Measurements from ENCODE around the gene KIAA0930. TPM values are rescaled to one million over a fixed set of nuclear protein-coding genes. Genes with fewer than 3 reads are reported as not detected.
A peak's percentile ranks its signal among the peaks of the same experiment; 100 is the strongest.

Gene KIAA0930
- total RNA-seq, 4 donors from 2014 or later, result 18.0 to 51.2 (median 25.1) TPM

DNA sequence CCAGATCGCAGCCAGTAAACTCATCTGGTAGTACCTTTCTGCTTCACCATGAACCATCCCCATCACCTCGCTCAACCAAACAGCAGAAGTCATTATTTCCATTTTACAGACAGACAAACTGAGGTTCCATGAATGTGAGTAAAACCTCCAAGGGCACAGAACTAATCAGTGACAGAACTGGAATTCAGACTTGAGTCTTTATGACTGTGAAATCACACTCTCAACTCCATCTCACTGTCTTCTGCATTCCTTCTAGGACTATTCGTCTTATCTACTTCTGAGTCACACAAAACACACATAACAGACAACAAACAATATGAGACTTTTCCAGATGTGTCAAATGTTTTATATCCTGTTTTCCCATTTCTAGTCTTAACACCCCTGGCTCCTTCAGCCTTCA lies 86.3 kb downstream of the KIAA0930 start:
- DNase-seq, result no peak
- intact Hi-C loops (cut with DNase I; ENCODE audit: low total_unique reads) (no loop called here), in situ Hi-C loops (cut with MboI; ENCODE audit: low pct_ligation_motif_present in 1 of 4, low pct_unique_long_range_greater_than_20kb in 1 of 4, low sequenced_read_pairs in 3 of 4) (no loop called here)
- Histone ChIP-seq H3K27me3 (no peaks in the 10 kb centered on the region), H3K9me3 (no peaks in the 10 kb centered on the region), H3K36me3 (no peaks in the 10 kb centered on the region), H3K27ac (no peak overlapping the region), H3K4me3 (no peak overlapping the region), H3K4me1 (peaks cover 5 to 30% (median 15%) of the 10 kb centered on the region in 4 donors)
- TF ChIP-seq, protein P1, sequence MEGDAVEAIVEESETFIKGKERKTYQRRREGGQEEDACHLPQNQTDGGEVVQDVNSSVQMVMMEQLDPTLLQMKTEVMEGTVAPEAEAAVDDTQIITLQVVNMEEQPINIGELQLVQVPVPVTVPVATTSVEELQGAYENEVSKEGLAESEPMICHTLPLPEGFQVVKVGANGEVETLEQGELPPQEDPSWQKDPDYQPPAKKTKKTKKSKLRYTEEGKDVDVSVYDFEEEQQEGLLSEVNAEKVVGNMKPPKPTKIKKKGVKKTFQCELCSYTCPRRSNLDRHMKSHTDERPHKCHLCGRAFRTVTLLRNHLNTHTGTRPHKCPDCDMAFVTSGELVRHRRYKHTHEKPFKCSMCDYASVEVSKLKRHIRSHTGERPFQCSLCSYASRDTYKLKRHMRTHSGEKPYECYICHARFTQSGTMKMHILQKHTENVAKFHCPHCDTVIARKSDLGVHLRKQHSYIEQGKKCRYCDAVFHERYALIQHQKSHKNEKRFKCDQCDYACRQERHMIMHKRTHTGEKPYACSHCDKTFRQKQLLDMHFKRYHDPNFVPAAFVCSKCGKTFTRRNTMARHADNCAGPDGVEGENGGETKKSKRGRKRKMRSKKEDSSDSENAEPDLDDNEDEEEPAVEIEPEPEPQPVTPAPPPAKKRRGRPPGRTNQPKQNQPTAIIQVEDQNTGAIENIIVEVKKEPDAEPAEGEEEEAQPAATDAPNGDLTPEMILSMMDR (IDR thresholded peaks at IDR 0.05), result no peak
- 88% methylated on average over 3 of the region's 3 CpGs; no CpG with 5 or more reads in 1 of the 2 donors for WGBS, 2 donors (ENCODE audit: low coverage in 1 of 2)

DNA sequence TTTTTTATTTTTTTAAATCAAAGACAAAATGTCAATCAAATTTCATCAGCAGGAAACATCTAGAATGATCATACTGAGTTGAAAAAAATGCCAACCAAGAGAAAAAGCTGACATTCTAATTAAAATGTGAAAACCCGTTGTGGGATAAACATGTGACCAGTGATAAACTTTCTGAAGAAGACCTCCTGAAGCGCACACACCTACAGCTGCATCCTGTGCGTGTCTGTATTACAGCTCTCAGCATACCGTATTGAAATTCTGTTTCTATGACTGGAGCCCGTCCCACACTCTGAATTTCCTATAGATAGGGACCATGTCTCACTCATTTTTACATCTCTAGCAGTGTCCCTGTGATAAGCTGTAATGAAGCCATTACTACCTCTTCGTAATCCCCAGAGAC lies 89.2 kb downstream of the KIAA0930 start:
- TF ChIP-seq, protein P1 (IDR thresholded peaks at IDR 0.05), result no peak
- Histone ChIP-seq H3K27me3 (no peaks in the 10 kb centered on the region), H3K9me3 (no peaks in the 10 kb centered on the region), H3K36me3 (no peaks in the 10 kb centered on the region), H3K4me1 (peaks cover 0 to 15% (median 2%) of the 10 kb centered on the region in 4 donors), H3K4me3 (no peak overlapping the region), H3K27ac (no peak overlapping the region)
- no peak for DNase-seq
- intact Hi-C loops (cut with DNase I; ENCODE audit: low total_unique reads) (no loop called here), in situ Hi-C loops (cut with MboI; ENCODE audit: low pct_ligation_motif_present in 1 of 4, low pct_unique_long_range_greater_than_20kb in 1 of 4, low sequenced_read_pairs in 3 of 4) (no loop called here)
- WGBS, 2 donors (ENCODE audit: low coverage in 1 of 2), result 82 to 94% methylated on average over 6 of the region's 6 CpGs

DNA sequence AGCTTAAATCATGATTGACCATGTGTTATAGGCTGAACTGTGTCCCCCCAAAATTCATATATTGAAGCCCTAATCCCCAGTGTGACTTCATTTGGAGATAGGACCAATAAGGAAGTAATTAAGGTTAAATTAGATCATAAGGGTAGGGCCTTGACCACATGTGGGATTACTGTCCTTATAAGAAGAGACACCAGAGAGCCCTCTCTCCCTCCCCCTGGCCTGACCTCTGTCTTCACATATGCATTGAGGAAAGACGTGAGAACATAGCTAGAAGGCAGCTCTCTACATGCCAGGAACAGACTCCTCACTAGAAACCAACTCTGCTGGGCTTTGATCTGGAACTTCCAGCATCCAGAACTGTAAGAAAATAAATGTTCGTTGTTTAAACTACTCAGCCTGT lies 90.6 kb downstream of the KIAA0930 start:
- Histone ChIP-seq H3K4me1 (peaks cover 0 to 15% (median 2%) of the 10 kb centered on the region in 4 donors), H3K27ac (peak overlapping the region in 2 of 4 donors; percentile 23 to 30), H3K9me3 (no peaks in the 10 kb centered on the region), H3K4me3 (no peak overlapping the region), H3K36me3 (no peaks in the 10 kb centered on the region), H3K27me3 (no peaks in the 10 kb centered on the region)
- intact Hi-C loops (cut with DNase I; ENCODE audit: low total_unique reads), result no loop called here
- no peak for DNase-seq
- TF ChIP-seq POLR2AphosphoS5 (IDR thresholded peaks at IDR 0.05), result peak in 2 of 3 donors; percentile 20 to 48
- TF ChIP-seq, protein P1 (IDR thresholded peaks at IDR 0.05), result no peak
- TF ChIP-seq EP300 (IDR thresholded peaks at IDR 0.05; ENCODE audit: low read depth), result no peak
- TF ChIP-seq POLR2A (IDR thresholded peaks at IDR 0.05), result peak; percentile 39
- in situ Hi-C loops (cut with MboI; ENCODE audit: low pct_ligation_motif_present in 1 of 4, low pct_unique_long_range_greater_than_20kb in 1 of 4, low sequenced_read_pairs in 3 of 4), result no loop called here
- WGBS, 2 donors (ENCODE audit: low coverage in 1 of 2), result 40 to 100% methylated on average over 1 to 2 of the region's 2 CpGs

DNA sequence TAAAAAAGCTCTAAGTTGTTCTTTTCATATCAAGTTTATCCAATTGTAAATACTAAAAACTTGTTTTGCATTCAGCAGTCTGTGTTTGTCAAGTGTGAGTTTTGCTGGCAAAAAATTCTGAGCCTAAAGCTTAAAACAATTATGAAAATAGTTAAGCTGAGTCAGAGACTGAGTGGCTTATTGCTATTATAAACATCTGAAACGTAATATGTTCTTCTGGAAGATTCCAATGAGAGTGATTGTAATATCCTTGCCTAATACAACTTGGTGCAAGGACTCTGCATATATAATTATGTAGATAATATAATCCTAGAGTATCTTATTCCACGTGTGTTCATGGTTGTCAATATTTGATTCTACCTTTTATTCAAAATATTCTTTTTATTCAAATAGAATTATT lies 91.0 kb downstream of the KIAA0930 start:
- H3K4me3 ChIP-seq, result no peak overlapping the region
- no peak for DNase-seq
- H3K27ac ChIP-seq, result peak overlapping the region in 1 of 4 donors; percentile 16
- no peaks in the 10 kb centered on the region for H3K36me3 ChIP-seq
- H3K9me3 ChIP-seq, result no peaks in the 10 kb centered on the region
- TF ChIP-seq, protein P1 (IDR thresholded peaks at IDR 0.05), result no peak
- TF ChIP-seq POLR2AphosphoS5 (IDR thresholded peaks at IDR 0.05) (no peak), POLR2A (IDR thresholded peaks at IDR 0.05) (no peak), EP300 (IDR thresholded peaks at IDR 0.05; ENCODE audit: low read depth) (no peak)
- no peaks in the 10 kb centered on the region for H3K27me3 ChIP-seq
- H3K4me1 ChIP-seq, result peaks cover 0 to 15% (median 2%) of the 10 kb centered on the region in 4 donors
- WGBS, 2 donors (ENCODE audit: low coverage in 1 of 2), result 69 to 73% methylated on average over 2 of the region's 2 CpGs
- intact Hi-C loops (cut with DNase I; ENCODE audit: low total_unique reads), result no loop called here
- in situ Hi-C loops (cut with MboI; ENCODE audit: low pct_ligation_motif_present in 1 of 4, low pct_unique_long_range_greater_than_20kb in 1 of 4, low sequenced_read_pairs in 3 of 4), result no loop called here
